HG03432 (cell line): Measurements from ENCODE around the gene IMP4.

ENCODE experiments used
- ATAC-seq: cut with Tn5 transposase; IDR thresholded peaks from one replicate; pipeline ENCODE4 v1.9.1; 2021; ENCODE audit warnings: mild to moderate bottlenecking, moderate library complexity; ENCODE audit not compliant: unreplicated experiment

IMP4 gene

GRCh38 chr2:130355172-130355577 lies 12.5 kb downstream of the IMP4 start:
- no peak for ATAC-seq

- peak; percentile 93 for ATAC-seq
These were observed 13.1 kb downstream of the IMP4 start, which contains the start of gene PTPN18 for GRCh38 chr2:130355578-130356431. PTPN18 (plus strand) TSS chr2:130356056; CDS start chr2:130356108, 52 bp downstream.

GRCh38 chr2:130357864-130358263 lies 15.2 kb downstream of the IMP4 start:
- no peak for ATAC-seq

- no peak for ATAC-seq
These were observed 16.0 kb downstream of the IMP4 start for GRCh38 chr2:130358420-130359350.

GRCh38 chr2:130359466-130359865 lies 16.8 kb downstream of the IMP4 start:
- no peak for ATAC-seq

GRCh38 chr2:130363479-130363878 lies 20.8 kb downstream of the IMP4 start:
- no peak for ATAC-seq

GRCh38 chr2:130365075-130365474 lies 22.4 kb downstream of the IMP4 start:
- no peak for ATAC-seq

- no peak for ATAC-seq
These were observed 23.3 kb downstream of the IMP4 start for GRCh38 chr2:130365963-130366362.

- ATAC-seq = no peak
These were observed 24.0 kb downstream of the IMP4 start for GRCh38 chr2:130366720-130367119.

- no peak for ATAC-seq
These were observed 26.1 kb downstream of the IMP4 start for GRCh38 chr2:130368786-130369185.

GRCh38 chr2:130369311-130369964 lies 26.7 kb downstream of the IMP4 start:
- ATAC-seq = no peak

- ATAC-seq = no peak
These were observed 27.3 kb downstream of the IMP4 start for GRCh38 chr2:130369965-130370341.

- no peak for ATAC-seq
These were observed 27.8 kb downstream of the IMP4 start for GRCh38 chr2:130370490-130370889.

GRCh38 chr2:130371723-130372054 lies 29.0 kb downstream of the IMP4 start:
- peak; percentile 32 for ATAC-seq

- peak; percentile 79 for ATAC-seq
These were observed 29.5 kb downstream of the IMP4 start for GRCh38 chr2:130372055-130372832.

GRCh38 chr2:130372833-130373807 lies 30.4 kb downstream of the IMP4 start:
- peak; percentile 2 for ATAC-seq

- ATAC-seq = no peak
These were observed 31.2 kb downstream of the IMP4 start for GRCh38 chr2:130373808-130374365.

GRCh38 chr2:130374587-130375290 lies 32.0 kb downstream of the IMP4 start:
- ATAC-seq = no peak
